HEK293T (cell line): ENCODE data around the gene MAPK9.

Source experiments
- CTCF ChIA-PET: fragments of 350-600 bp; formaldehyde crosslinking; extraction: SDS; loops from one replicate; lab custom pipeline; 2021; ENCODE audit warnings: antibody characterized with exemption, inconsistent platforms; lab: Yijun Ruan, JAX
- POLR2A ChIA-PET: fragments of 350-600 bp; formaldehyde crosslinking; extraction: SDS; loops from one replicate; lab custom pipeline; 2020; ENCODE audit warnings: antibody characterized with exemption, inconsistent platforms; lab: Yijun Ruan, JAX
- DNase-seq: peaks from one replicate; pipeline ENCODE4 v3.0.0; 2012; ENCODE audit warnings: mixed read lengths; ENCODE audit errors: extremely low spot score
- ARNT ChIP-seq: fragments of 450-650 bp; IDR thresholded peaks from 2 replicates; pipeline ENCODE4 v1.6.1; 2017; ENCODE audit warnings: mild to moderate bottlenecking
- BHLHE40 ChIP-seq: fragments of 450-650 bp; IDR thresholded peaks from 2 replicates; pipeline ENCODE4 v1.6.1; 2016; ENCODE audit warnings: mild to moderate bottlenecking, moderate library complexity, borderline replicate concordance
- CTBP1 ChIP-seq: fragments of 450-650 bp; IDR thresholded peaks from 2 replicates; pipeline ENCODE4 v1.6.1; 2016; ENCODE audit warnings: borderline replicate concordance
- ELF4 ChIP-seq: fragments of 450-650 bp; IDR thresholded peaks from 2 replicates; pipeline ENCODE4 v1.6.1; 2017; ENCODE audit warnings: antibody characterized with exemption
- FOXA1 ChIP-seq: fragments of 450-650 bp; IDR thresholded peaks from 2 replicates; pipeline ENCODE4 v1.6.1; 2016; ENCODE audit warnings: mild to moderate bottlenecking
- FOXK2 ChIP-seq: fragments of 450-650 bp; IDR thresholded peaks from 2 replicates; pipeline ENCODE4 v1.6.1; 2016; ENCODE audit warnings: mild to moderate bottlenecking
- FOXM1 ChIP-seq: fragments of 450-650 bp; IDR thresholded peaks from 2 replicates; pipeline ENCODE4 v1.6.1; 2017; ENCODE audit warnings: mild to moderate bottlenecking, borderline replicate concordance
- HDGF ChIP-seq: fragments of 450-650 bp; IDR thresholded peaks from 2 replicates; pipeline ENCODE4 v1.6.1; 2017; ENCODE audit warnings: antibody characterized with exemption, borderline replicate concordance
- L3MBTL2 ChIP-seq: fragments of 450-650 bp; conservative IDR thresholded peaks from 2 replicates; pipeline ENCODE4 v1.6.1; 2016; ENCODE audit warnings: mild to moderate bottlenecking
- LEF1 ChIP-seq: fragments of 450-650 bp; IDR thresholded peaks from 2 replicates; pipeline ENCODE4 v1.6.1; 2017; ENCODE audit warnings: mild to moderate bottlenecking, borderline replicate concordance
- NFRKB ChIP-seq: fragments of 450-650 bp; IDR thresholded peaks from 2 replicates; pipeline ENCODE4 v1.6.1; 2016; ENCODE audit warnings: mild to moderate bottlenecking, moderate library complexity
- PKNOX1 ChIP-seq: fragments of 450-650 bp; IDR thresholded peaks from 2 replicates; pipeline ENCODE4 v1.6.1; 2016
- SP1 ChIP-seq: fragments of 450-650 bp; IDR thresholded peaks from 2 replicates; pipeline ENCODE4 v1.6.1; 2017
- SUZ12 ChIP-seq: fragments of 450-650 bp; IDR thresholded peaks from 2 replicates; pipeline ENCODE4 v1.6.1; 2016; ENCODE audit warnings: mild to moderate bottlenecking
- TARDBP ChIP-seq: fragments of 450-650 bp; IDR thresholded peaks from 2 replicates; pipeline ENCODE4 v1.6.1; 2016
- ZNF384 ChIP-seq: fragments of 450-650 bp; IDR thresholded peaks from 2 replicates; pipeline ENCODE4 v1.6.1; 2016

The MAPK9 gene

GRCh38 chr5:180329138-180329435 lies 37.2 kb upstream of the MAPK9 start:
- CTCF ChIA-PET: interaction anchor here (0.6 to 2.3 kb wide), 19 partner anchors 9 to 339 kb away, joined by 3 to 23 read pairs (median 5); partner anchors contain the start of gene RASGEF1C
- TF ChIP-seq ARNT (no peak), HDGF (no peak), CTBP1 (no peak)
- POLR2A ChIA-PET: interaction anchor here (1.0 to 1.4 kb wide), 3 partner anchors 13 to 38 kb away, joined by 4 to 5 read pairs (median 4); no protein-coding TSS in a partner anchor

GRCh38 chr5:180328296-180329137 lies 36.6 kb upstream of the MAPK9 start:
- ChIA-PET POLR2A (interaction anchor here (1.0 to 1.4 kb wide), 3 partner anchors 13 to 38 kb away, joined by 4 to 5 read pairs (median 4); no protein-coding TSS in a partner anchor), CTCF (interaction anchor here (0.6 to 2.3 kb wide), 22 partner anchors 9 to 339 kb away, joined by 3 to 23 read pairs (median 4); partner anchors contain the start of gene RASGEF1C)
- peak; percentile 92 for DNase-seq
- TF ChIP-seq FOXA1: no peak
- no peak for TF ChIP-seq ARNT
- 0 out of 2 replicates have a peak, but pooled peaks have one; percentile 38 for TF ChIP-seq HDGF

More at GRCh38 chr5:180329138-180329435, 37.2 kb upstream of the MAPK9 start:
- DNase-seq: no peak

- no peak for DNase-seq
- CTCF ChIA-PET: interaction anchor here (0.7 to 1.4 kb wide), 2 partner anchors 11 to 27 kb away, joined by 3 to 7 read pairs; no protein-coding TSS in a partner anchor
- TF ChIP-seq TARDBP: no peak
- TF ChIP-seq FOXM1: no peak
- TF ChIP-seq ELF4: no peak
- no peak for TF ChIP-seq L3MBTL2
- TF ChIP-seq ARNT: no peak
- no peak for TF ChIP-seq SUZ12
- no peak for TF ChIP-seq SP1
- no peak for TF ChIP-seq CTBP1
- TF ChIP-seq NFRKB: no peak
- no peak for TF ChIP-seq HDGF
- no peak for TF ChIP-seq LEF1
- TF ChIP-seq BHLHE40: no peak
- no peak for TF ChIP-seq FOXK2
- no peak for TF ChIP-seq PKNOX1
- no peak for TF ChIP-seq FOXA1
- no peak for TF ChIP-seq ZNF384
- POLR2A ChIA-PET: no interaction called here
Observed at GRCh38 chr5:180326989-180327565, 35.2 kb upstream of the MAPK9 start.

DNA sequence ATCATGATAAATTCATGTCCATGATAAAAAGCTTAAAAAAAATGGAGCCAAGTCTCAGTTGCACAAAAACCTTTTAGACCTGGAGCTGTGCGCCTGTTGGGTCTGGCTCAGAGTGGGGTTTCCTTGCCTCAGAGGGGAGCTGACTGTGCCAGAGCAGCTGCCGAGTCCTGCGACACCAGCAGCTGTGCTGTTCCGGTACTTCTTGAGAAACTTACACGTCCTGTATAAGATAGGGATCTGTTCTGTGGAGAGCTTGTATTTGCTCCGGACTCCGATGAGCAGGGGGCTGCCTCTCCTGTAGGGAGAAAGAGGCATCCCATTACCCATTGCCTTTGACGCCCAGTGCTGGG lies 32.7 kb upstream of the MAPK9 start:
- TF ChIP-seq ARNT: no peak
- TF ChIP-seq PKNOX1: no peak
- no peak for TF ChIP-seq SP1
- no peak for TF ChIP-seq ELF4
- no peak for TF ChIP-seq CTBP1
- no peak for TF ChIP-seq NFRKB
- no peak for TF ChIP-seq FOXM1
- no peak for TF ChIP-seq TARDBP
- no peak for TF ChIP-seq BHLHE40
- no peak for TF ChIP-seq FOXA1
- no peak for TF ChIP-seq FOXK2
- TF ChIP-seq SUZ12: no peak
- no peak for TF ChIP-seq HDGF
- TF ChIP-seq LEF1: no peak
- no peak for TF ChIP-seq ZNF384
- no peak for TF ChIP-seq L3MBTL2
- ChIA-PET POLR2A (interaction anchor here (0.6 kb wide), 1 partner anchor 31 kb away, joined by 3 read pairs; no protein-coding TSS in a partner anchor), CTCF (interaction anchor here (0.7 to 1.5 kb wide), 3 partner anchors 9 to 143 kb away, joined by 3 to 5 read pairs (median 3); no protein-coding TSS in a partner anchor)
- DNase-seq: no peak

DNA sequence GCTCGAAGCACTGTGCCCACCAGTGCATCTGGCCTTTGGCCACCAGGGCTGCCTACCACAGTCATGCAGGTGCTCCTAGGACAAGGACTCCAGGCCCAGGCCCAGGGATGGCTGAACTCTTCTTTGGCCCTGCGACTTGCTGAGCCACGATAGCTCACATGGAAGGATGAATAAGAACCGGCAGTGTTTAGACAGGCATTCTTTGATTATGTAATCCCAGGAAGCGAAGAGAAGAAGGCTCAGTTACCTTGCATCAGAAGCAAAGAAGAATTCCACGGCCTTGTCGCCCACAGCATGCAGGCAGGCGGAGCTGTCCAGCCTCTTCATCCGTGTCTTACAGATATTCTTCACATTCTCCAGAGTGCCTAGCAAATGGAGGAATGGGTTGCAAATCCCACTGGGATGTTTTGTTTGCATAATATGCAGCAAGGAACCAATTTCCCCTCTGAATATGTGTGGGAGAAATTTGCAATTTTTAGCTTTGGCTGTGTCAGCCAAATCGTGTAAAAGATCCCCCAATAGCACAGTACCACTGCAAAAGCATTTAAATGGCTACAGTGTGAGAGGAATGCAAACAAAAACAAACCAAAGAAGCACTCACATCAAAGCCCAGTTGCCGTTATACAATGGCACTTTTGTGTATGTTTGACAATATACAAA lies 32.2 kb upstream of the MAPK9 start:
- ChIA-PET CTCF (interaction anchor here (0.7 to 1.5 kb wide), 3 partner anchors 8 to 143 kb away, joined by 3 to 5 read pairs (median 3); no protein-coding TSS in a partner anchor), POLR2A (interaction anchor here (0.6 kb wide), 1 partner anchor 31 kb away, joined by 3 read pairs; no protein-coding TSS in a partner anchor)
- no peak for DNase-seq

DNA sequence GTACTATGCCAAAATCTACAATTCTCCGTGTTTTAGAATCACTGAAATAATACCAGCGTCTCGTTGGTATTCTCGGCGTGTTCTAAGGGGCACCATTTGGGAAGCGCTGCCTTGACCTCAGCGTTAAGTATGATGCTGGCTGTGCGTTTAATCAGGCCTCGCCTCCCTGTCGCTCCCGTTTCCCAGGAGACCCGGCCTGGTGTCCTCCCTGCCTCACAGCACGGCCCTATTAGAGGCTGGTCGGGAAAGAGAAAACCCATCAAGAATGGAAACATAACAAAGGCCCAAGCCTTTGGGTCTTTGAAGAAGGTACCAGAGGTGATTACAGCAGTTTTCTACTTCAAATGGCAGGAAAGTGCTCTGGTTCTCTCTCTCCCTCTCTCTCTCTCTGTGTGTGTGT lies 31.3 kb upstream of the MAPK9 start:
- no peak for TF ChIP-seq ARNT
- no peak for TF ChIP-seq L3MBTL2
- no peak for TF ChIP-seq FOXM1
- TF ChIP-seq LEF1: no peak
- TF ChIP-seq SUZ12: no peak
- TF ChIP-seq HDGF: no peak
- no peak for TF ChIP-seq ZNF384
- TF ChIP-seq BHLHE40: no peak
- DNase-seq: no peak
- CTCF ChIA-PET: no interaction called here
- POLR2A ChIA-PET: no interaction called here

More for the DNA sequence above, 32.2 kb upstream of the MAPK9 start:
- TF ChIP-seq FOXM1: no peak
- TF ChIP-seq BHLHE40: no peak
- TF ChIP-seq FOXA1: no peak
- no peak for TF ChIP-seq SP1
- no peak for TF ChIP-seq ARNT
- no peak for TF ChIP-seq ZNF384
- no peak for TF ChIP-seq TARDBP
- no peak for TF ChIP-seq NFRKB
- TF ChIP-seq ELF4: no peak
